Neuronal stem cell (in vitro differentiated cells): ENCODE results near the gene AMBRA1.

ENCODE experiments used
- DNase-seq: peaks from one replicate; pipeline ENCODE4 v3.0.0-alpha.2; 2013; ENCODE audit warnings: low spot score
- H2AFZ ChIP-seq: one replicate; pipeline ENCODE4 v1.6.1; 2013; ENCODE audit warnings: mild to moderate bottlenecking, low read length, inconsistent platforms
- H2AK5ac ChIP-seq: 2 replicates; pipeline ENCODE4 v1.6.1; 2013; ENCODE audit warnings: low read depth, mild to moderate bottlenecking, inconsistent platforms, low read length, moderate library complexity, mixed read lengths
- H2BK120ac ChIP-seq: 2 replicates; pipeline ENCODE4 v1.6.1; 2013; ENCODE audit warnings: low read depth, mild to moderate bottlenecking, inconsistent platforms, low read length, moderate library complexity, mixed read lengths
- H2BK12ac ChIP-seq: one replicate; pipeline ENCODE4 v1.6.1; 2013; ENCODE audit warnings: low read length, inconsistent platforms
- H2BK15ac ChIP-seq: 2 replicates; pipeline ENCODE4 v1.6.1; 2013; ENCODE audit warnings: mild to moderate bottlenecking, low read length, inconsistent platforms, mixed read lengths
- H2BK5ac ChIP-seq: one replicate; pipeline ENCODE4 v1.6.1; 2013; ENCODE audit warnings: inconsistent platforms, mild to moderate bottlenecking, low read length, moderate library complexity
- H3K14ac ChIP-seq: one replicate; pipeline ENCODE4 v1.6.1; 2013; ENCODE audit warnings: low read length, inconsistent platforms
- H3K18ac ChIP-seq: 2 replicates; pipeline ENCODE4 v1.6.1; 2013; ENCODE audit warnings: low read length, inconsistent platforms
- H3K23ac ChIP-seq: 2 replicates; pipeline ENCODE4 v1.6.1; 2013; ENCODE audit warnings: low read depth, mild to moderate bottlenecking, mixed read lengths, low read length, inconsistent platforms; ENCODE audit not compliant: poor library complexity
- H3K27ac ChIP-seq: replicated peaks from 3 replicates; pipeline ENCODE4 v1.5.1; 2013; ENCODE audit warnings: low read length, inconsistent platforms
- H3K27me3 ChIP-seq, 3 experiments: 2 replicates each; pipeline ENCODE4 v1.6.1; 2013; ENCODE audit warnings: low read length in 3 of 3, mild to moderate bottlenecking in 2 of 3, inconsistent platforms in 1 of 3, low read depth in 1 of 3, mixed read lengths in 1 of 3, moderate library complexity in 1 of 3; ENCODE audit not compliant: control insufficient read depth in 3 of 3, insufficient read depth in 3 of 3
- H3K36me3 ChIP-seq, 2 donors: replicated peaks in 1 of 2; 2 replicates each; pipeline ENCODE4 v1.6.1; 2013; ENCODE audit warnings: low read length in 2 of 2; ENCODE audit not compliant: control insufficient read depth in 2 of 2, insufficient read depth in 2 of 2
- H3K4ac ChIP-seq: 2 replicates; pipeline ENCODE4 v1.6.1; 2013; ENCODE audit warnings: inconsistent platforms, mild to moderate bottlenecking, low read length, moderate library complexity
- H3K4me1 ChIP-seq, 2 donors: 1 replicate in 1 of 2; 2 replicates in 1 of 2; pipeline ENCODE4 v1.6.1; 2013; ENCODE audit warnings: low read length in 2 of 2, low read depth in 1 of 2; ENCODE audit not compliant: control insufficient read depth in 2 of 2, insufficient read depth in 1 of 2
- H3K4me2 ChIP-seq: one replicate; pipeline ENCODE4 v1.6.1; 2013; ENCODE audit warnings: mild to moderate bottlenecking, low read length, inconsistent platforms; ENCODE audit not compliant: insufficient read depth, poor library complexity, severe bottlenecking
- H3K4me3 ChIP-seq, 2 donors: 2 replicates each; pipeline ENCODE4 v1.5.1; 2013; ENCODE audit warnings: low read length in 2 of 2, mild to moderate bottlenecking in 2 of 2, inconsistent platforms in 1 of 2, moderate library complexity in 1 of 2
- H3K79me1 ChIP-seq: one replicate; pipeline ENCODE4 v1.6.1; 2013; ENCODE audit warnings: low read depth, mild to moderate bottlenecking, inconsistent platforms, low read length, moderate library complexity
- H3K9ac ChIP-seq: one replicate; pipeline ENCODE4 v1.6.1; 2013; ENCODE audit warnings: mild to moderate bottlenecking, low read depth, low read length, inconsistent platforms; ENCODE audit not compliant: poor library complexity
- H3K9me3 ChIP-seq, 2 donors: replicated peaks in 1 of 2; 2 replicates each; pipeline versions ENCODE3 to v1.6.1; 2013; ENCODE audit warnings: low read length in 2 of 2, mild to moderate bottlenecking in 2 of 2, inconsistent platforms in 1 of 2, low read depth in 1 of 2, mixed read lengths in 1 of 2, moderate library complexity in 1 of 2; ENCODE audit not compliant: control insufficient read depth in 2 of 2, insufficient read depth in 1 of 2
- H4K8ac ChIP-seq: one replicate; pipeline ENCODE4 v1.6.1; 2013; ENCODE audit warnings: low read depth, mild to moderate bottlenecking, inconsistent platforms, low read length, moderate library complexity
- H4K91ac ChIP-seq: one replicate; pipeline ENCODE4 v1.6.1; 2013; ENCODE audit warnings: low read length, low read depth, mild to moderate bottlenecking, inconsistent platforms; ENCODE audit not compliant: poor library complexity
- WGBS, 2 donors: extraction: QIAGEN DNeasy Blood & Tissue Kit; methylation state at CpG; one replicate each; pipeline ENCODE4 v1.1.7; 2013; ENCODE audit warnings: missing lambda C conversion rate in 2 of 2, mixed read lengths in 1 of 2; ENCODE audit not compliant: insufficient read length in 2 of 2, insufficient replicate concordance in 1 of 2; ENCODE audit errors: extremely low coverage in 2 of 2; 5-methylcytosine and 5-hydroxymethylcytosine counted together

The AMBRA1 gene

GRCh38 chr11:46431211-46431610 is 162.6 kb downstream of the AMBRA1 start:
- no peaks in the 10 kb centered on the region for H3K9me3 ChIP-seq
- no peak overlapping the region for H3K14ac ChIP-seq
- no peak overlapping the region for H3K4ac ChIP-seq
- H3K4me1 ChIP-seq, result no peaks in the 10 kb centered on the region
- no peaks in the 10 kb centered on the region for H3K79me1 ChIP-seq
- H2AFZ ChIP-seq, result no peak overlapping the region
- H3K18ac ChIP-seq, result no peak overlapping the region
- no peak for DNase-seq
- no peak overlapping the region for H4K91ac ChIP-seq
- H2BK5ac ChIP-seq, result no peak overlapping the region
- H3K27me3 ChIP-seq, result no peaks in the 10 kb centered on the region
- no peak overlapping the region for H2BK120ac ChIP-seq
- no peak overlapping the region for H3K9ac ChIP-seq
- H2BK12ac ChIP-seq, result no peak overlapping the region
- no peak overlapping the region for H3K27ac ChIP-seq
- H4K8ac ChIP-seq, result no peak overlapping the region
- no peak overlapping the region for H3K4me2 ChIP-seq
- H2AK5ac ChIP-seq, result no peak overlapping the region
- H3K23ac ChIP-seq, result no peak overlapping the region
- no peak overlapping the region for H2BK15ac ChIP-seq
- peaks cover 21 to 61% of the 10 kb centered on the region in 2 donors for H3K36me3 ChIP-seq
- H3K4me3 ChIP-seq, result no peak overlapping the region

- Histone ChIP-seq H3K18ac (no peak overlapping the region), H3K23ac (no peak overlapping the region), H3K36me3 (peaks cover 17 to 53% of the 10 kb centered on the region in 2 donors), H2AK5ac (no peak overlapping the region), H3K27ac (no peak overlapping the region), H2BK120ac (no peak overlapping the region), H4K8ac (no peak overlapping the region), H3K27me3 (no peaks in the 10 kb centered on the region), H2AFZ (no peak overlapping the region), H3K4me3 (no peak overlapping the region), H3K4ac (no peak overlapping the region), H3K9me3 (no peaks in the 10 kb centered on the region), H3K79me1 (no peaks in the 10 kb centered on the region), H2BK15ac (no peak overlapping the region), H2BK5ac (no peak overlapping the region), H3K14ac (no peak overlapping the region), H4K91ac (no peak overlapping the region), H2BK12ac (no peak overlapping the region), H3K4me1 (no peaks in the 10 kb centered on the region), H3K4me2 (no peak overlapping the region), H3K9ac (no peak overlapping the region)
- no CpG with 5 or more reads among the region's 3 CpGs for WGBS, 2 donors
- no peak for DNase-seq
These were observed 164.1 kb downstream of the AMBRA1 start for GRCh38 chr11:46429717-46430116.

- no peak overlapping the region for H4K8ac ChIP-seq
- H3K27me3 ChIP-seq, result no peaks in the 10 kb centered on the region
- H3K9ac ChIP-seq, result peak overlapping the region; percentile 50
- no peak overlapping the region for H2BK5ac ChIP-seq
- DNase-seq, result no peak
- H3K79me1 ChIP-seq, result no peaks in the 10 kb centered on the region
- no peak overlapping the region for H3K23ac ChIP-seq
- no peaks in the 10 kb centered on the region for H3K4me1 ChIP-seq
- H3K14ac ChIP-seq, result no peak overlapping the region
- H2BK120ac ChIP-seq, result no peak overlapping the region
- H2AFZ ChIP-seq, result no peak overlapping the region
- no peak overlapping the region for H3K4me3 ChIP-seq
- H2BK12ac ChIP-seq, result no peak overlapping the region
- no peak overlapping the region for H3K4me2 ChIP-seq
- no peak overlapping the region for H2AK5ac ChIP-seq
- no CpG with 5 or more reads among the region's 9 CpGs for WGBS, 2 donors
- no peak overlapping the region for H2BK15ac ChIP-seq
- no peak overlapping the region for H3K4ac ChIP-seq
- no peak overlapping the region for H3K27ac ChIP-seq
- H3K36me3 ChIP-seq, result peaks cover 8 to 36% of the 10 kb centered on the region in 2 donors
- H3K18ac ChIP-seq, result no peak overlapping the region
- no peak overlapping the region for H4K91ac ChIP-seq
- H3K9me3 ChIP-seq, result no peaks in the 10 kb centered on the region
These were observed 166.5 kb downstream of the AMBRA1 start for GRCh38 chr11:46427364-46427763.

- WGBS, 2 donors, result no CpG with 5 or more reads among the region's 4 CpGs
- Histone ChIP-seq H2AFZ (no peak overlapping the region), H2AK5ac (no peak overlapping the region), H3K18ac (no peak overlapping the region), H3K4me2 (no peak overlapping the region), H2BK5ac (no peak overlapping the region), H3K9ac (no peak overlapping the region), H3K4me1 (no peaks in the 10 kb centered on the region), H3K14ac (no peak overlapping the region), H3K23ac (no peak overlapping the region), H3K4me3 (no peak overlapping the region), H3K4ac (no peak overlapping the region), H4K91ac (no peak overlapping the region), H3K27me3 (no peaks in the 10 kb centered on the region), H2BK15ac (no peak overlapping the region), H2BK120ac (no peak overlapping the region), H3K9me3 (no peaks in the 10 kb centered on the region), H2BK12ac (no peak overlapping the region), H3K79me1 (no peaks in the 10 kb centered on the region), H4K8ac (no peak overlapping the region), H3K27ac (no peak overlapping the region), H3K36me3 (peaks cover 8 to 32% of the 10 kb centered on the region in 2 donors)
- DNase-seq, result no peak
These were observed 167.4 kb downstream of the AMBRA1 start for GRCh38 chr11:46426233-46426991.
